ENCODE measurements around the gene MCM5. TPM values are rescaled to one million over a fixed set of nuclear protein-coding genes. Genes with fewer than 3 reads are reported as not detected.

The MCM5 gene
- total and polyA plus RNA-seq, 8 donors = 7.2 to 17.7 (median 12.1) TPM

DNA sequence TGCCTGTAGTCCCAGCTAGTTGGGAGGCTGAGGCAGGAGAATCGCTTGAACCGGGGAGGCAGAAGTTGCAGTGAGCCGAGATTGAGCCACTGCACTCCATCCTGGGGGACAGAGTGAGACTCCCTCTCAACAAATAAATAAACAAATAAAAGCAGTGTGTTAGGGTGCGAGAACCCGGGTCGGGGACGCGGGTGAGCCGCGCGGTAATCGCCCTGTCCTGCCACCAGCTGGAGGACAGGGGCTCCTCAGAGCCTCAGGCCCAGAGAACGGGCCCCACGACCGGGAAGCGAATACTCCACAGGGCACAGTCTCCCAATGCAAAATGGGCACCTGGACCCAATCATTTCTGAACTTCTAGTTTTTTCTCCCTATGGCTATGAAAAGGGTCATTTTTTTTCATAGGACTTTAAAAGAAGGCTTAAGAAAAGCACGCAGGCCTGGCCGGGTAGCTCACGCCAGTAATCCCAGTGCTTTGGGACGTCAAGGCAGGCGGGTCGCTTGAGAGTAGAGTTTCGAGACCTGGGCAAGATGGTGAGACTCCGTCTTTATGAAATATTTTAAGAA lies 744 bp upstream of the MCM5 start:
- peaks cover 0 to 2% (median 0%) of the 10 kb centered on the region in 3 donors for H3K36me3 ChIP-seq
- FAIRE-seq = no peak
- no peak for TF ChIP-seq CTCF (IDR thresholded peaks at IDR 0.05)
- no peaks in the 10 kb centered on the region for H3K27me3 ChIP-seq
- peak overlapping the region; percentile 32 to 86 (median 70) for H3K27ac ChIP-seq
- intact Hi-C loops (cut with DNase I) = no loop called here
- peak overlapping the region; percentile 61 to 92 (median 77) for H3K4me3 ChIP-seq
- no peaks in the 10 kb centered on the region for H3K9me3 ChIP-seq
- WGBS, 2 donors = 82 to 83% methylated on average over 24 of the region's 24 CpGs
- no peak for DNase-seq
- ATAC-seq = no peak
- H3K4me1 ChIP-seq = peaks cover 0 to 27% (median 5%) of the 10 kb centered on the region in 3 donors

- 1% methylated on average over 20 of the region's 20 CpGs for WGBS, 2 donors
- H3K36me3 ChIP-seq = peaks cover 0 to 5% (median 0%) of the 10 kb centered on the region in 3 donors
- peak in 3 of 4 donors; percentile 1 to 2 (median 1) for ATAC-seq
- FAIRE-seq = no peak
- peak overlapping the region in 1 of 4 donors; percentile 81 for H3K27ac ChIP-seq
- TF ChIP-seq CTCF (IDR thresholded peaks at IDR 0.05) = no peak
- no peak for DNase-seq
- peak overlapping the region; percentile 61 to 92 (median 77) for H3K4me3 ChIP-seq
- no peaks in the 10 kb centered on the region for H3K9me3 ChIP-seq
- intact Hi-C loops (cut with DNase I) = no loop called here
- peaks cover 0 to 27% (median 5%) of the 10 kb centered on the region in 3 donors for H3K4me1 ChIP-seq
- H3K27me3 ChIP-seq = no peaks in the 10 kb centered on the region
These were observed 506 bp downstream of the MCM5 start for GRCh38 chr22:35400501-35400790.

DNA sequence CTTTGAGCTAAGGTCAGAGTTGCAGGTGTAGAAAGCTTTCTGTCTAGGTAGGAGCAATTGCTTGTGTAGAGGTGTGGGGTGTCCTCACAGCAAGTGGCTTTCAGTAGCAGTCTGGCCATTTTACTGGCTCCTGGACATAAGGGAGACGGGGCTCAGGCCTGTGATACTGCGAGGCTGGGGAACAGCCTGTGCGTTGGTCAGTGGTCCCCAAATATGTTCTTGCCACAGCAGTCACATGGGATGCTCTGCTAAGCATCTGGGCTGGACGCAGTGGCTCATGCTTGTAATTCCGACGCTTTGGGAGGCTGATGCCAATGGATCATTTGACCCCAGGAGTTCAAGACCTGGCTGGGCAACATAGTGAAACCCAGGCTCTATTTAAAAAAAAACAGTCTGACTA lies 1.9 kb downstream of the MCM5 start:
- Histone ChIP-seq H3K27me3 (no peaks in the 10 kb centered on the region), H3K36me3 (peaks cover 0 to 5% (median 0%) of the 10 kb centered on the region in 3 donors), H3K9me3 (no peaks in the 10 kb centered on the region), H3K27ac (no peak overlapping the region), H3K4me1 (peaks cover 0 to 25% (median 5%) of the 10 kb centered on the region in 3 donors), H3K4me3 (no peak overlapping the region)
- TF ChIP-seq CTCF (IDR thresholded peaks at IDR 0.05) = no peak
- intact Hi-C loops (cut with DNase I) = no loop called here
- FAIRE-seq (no peak), DNase-seq (no peak), ATAC-seq (no peak)
- WGBS, 2 donors = 92 to 93% methylated on average over 6 of the region's 6 CpGs

DNA sequence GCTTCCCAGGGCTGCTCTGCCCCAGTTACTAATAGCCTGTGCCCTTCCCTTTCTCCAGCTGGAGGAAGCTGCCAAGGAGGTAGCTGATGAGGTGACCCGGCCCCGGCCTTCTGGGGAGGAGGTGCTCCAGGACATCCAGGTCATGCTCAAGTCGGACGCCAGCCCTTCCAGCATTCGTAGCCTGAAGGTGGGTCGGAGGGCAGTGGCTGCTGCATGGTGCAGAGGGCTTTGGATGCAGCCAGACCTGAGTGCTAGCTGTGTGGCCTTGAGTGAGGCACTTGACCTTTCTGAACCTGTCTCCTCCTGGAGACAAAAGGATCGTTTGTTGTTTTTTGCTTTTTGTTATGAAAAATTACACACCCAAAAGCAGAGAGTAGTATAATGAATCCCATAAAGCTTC lies 3.4 kb downstream of the MCM5 start:
- peaks cover 0 to 12% (median 5%) of the 10 kb centered on the region in 3 donors for H3K4me1 ChIP-seq
- H3K27ac ChIP-seq = no peak overlapping the region
- H3K4me3 ChIP-seq = no peak overlapping the region
- no peak for ATAC-seq
- 69 to 84% methylated on average over 7 of the region's 7 CpGs for WGBS, 2 donors
- peaks cover 0 to 9% (median 0%) of the 10 kb centered on the region in 3 donors for H3K36me3 ChIP-seq
- no peaks in the 10 kb centered on the region for H3K27me3 ChIP-seq
- TF ChIP-seq CTCF (IDR thresholded peaks at IDR 0.05) = no peak
- no peaks in the 10 kb centered on the region for H3K9me3 ChIP-seq
- FAIRE-seq = no peak
- intact Hi-C loops (cut with DNase I) = no loop called here
- DNase-seq = no peak

GRCh38 chr22:35404176-35404575 lies 4.2 kb downstream of the MCM5 start:
- ATAC-seq (no peak), FAIRE-seq (no peak), DNase-seq (no peak)
- intact Hi-C loops (cut with DNase I) = no loop called here
- no peak for TF ChIP-seq CTCF (IDR thresholded peaks at IDR 0.05)
- Histone ChIP-seq H3K36me3 (peaks cover 0 to 17% (median 0%) of the 10 kb centered on the region in 3 donors), H3K27ac (no peak overlapping the region), H3K9me3 (no peaks in the 10 kb centered on the region), H3K4me1 (peaks cover 0 to 9% (median 5%) of the 10 kb centered on the region in 3 donors), H3K27me3 (no peaks in the 10 kb centered on the region), H3K4me3 (no peak overlapping the region)
- WGBS, 2 donors = 86 to 91% methylated on average over 5 of the region's 5 CpGs

Data from pancreas (tissue), 10 donors.